NCI-H345 treated with DMSO at 0.1 percent for 48 hours (cell line): ENCODE measurements around the gene CSRNP3.

Experiments
- DNase-seq: peaks from one replicate; lab custom pipeline; 2025; ENCODE audit not compliant: unreplicated experiment; lab: John Stamatoyannopoulos, UW

Gene CSRNP3

GRCh38 chr2:165667375-165667774 is 197.9 kb downstream of the CSRNP3 start:
- DNase-seq = no peak

DNA sequence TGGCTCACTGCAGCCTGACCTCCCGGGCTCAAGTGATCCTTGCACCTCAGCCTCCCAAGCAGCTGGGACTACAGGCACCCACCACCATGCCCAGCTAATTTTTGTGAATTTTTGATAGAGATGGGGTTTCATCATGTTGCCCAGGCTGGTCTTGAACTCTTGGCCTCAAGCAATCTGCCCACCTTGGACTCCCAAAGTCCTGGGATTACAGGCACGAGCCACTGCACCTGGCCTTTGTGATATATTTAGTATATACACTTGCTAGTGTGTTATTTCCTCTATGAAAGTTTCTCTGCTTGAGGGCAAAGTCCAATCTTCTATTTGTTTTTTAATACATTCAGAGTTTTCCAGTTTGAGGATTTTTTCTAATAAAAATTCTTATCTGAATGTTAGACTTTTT is 205.3 kb downstream of the CSRNP3 start:
- no peak for DNase-seq

- DNase-seq = no peak
These were observed 206.1 kb downstream of the CSRNP3 start for GRCh38 chr2:165675551-165675968.

DNA sequence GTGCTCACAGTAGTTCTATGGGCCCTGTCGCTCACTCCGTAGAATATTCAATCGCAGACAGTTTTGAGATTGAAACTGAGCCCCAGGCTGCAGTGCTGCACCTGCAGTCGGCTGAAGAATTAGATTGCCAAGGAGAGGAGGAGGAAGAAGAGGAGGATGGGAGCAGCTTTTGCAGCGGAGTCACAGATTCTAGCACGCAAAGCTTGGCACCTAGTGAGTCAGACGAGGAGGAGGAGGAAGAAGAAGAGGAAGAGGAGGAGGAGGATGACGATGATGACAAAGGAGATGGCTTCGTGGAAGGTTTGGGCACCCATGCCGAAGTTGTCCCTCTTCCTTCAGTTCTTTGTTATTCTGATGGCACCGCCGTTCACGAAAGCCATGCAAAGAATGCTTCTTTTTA is 209.4 kb downstream of the CSRNP3 start:
- no peak for DNase-seq

DNA sequence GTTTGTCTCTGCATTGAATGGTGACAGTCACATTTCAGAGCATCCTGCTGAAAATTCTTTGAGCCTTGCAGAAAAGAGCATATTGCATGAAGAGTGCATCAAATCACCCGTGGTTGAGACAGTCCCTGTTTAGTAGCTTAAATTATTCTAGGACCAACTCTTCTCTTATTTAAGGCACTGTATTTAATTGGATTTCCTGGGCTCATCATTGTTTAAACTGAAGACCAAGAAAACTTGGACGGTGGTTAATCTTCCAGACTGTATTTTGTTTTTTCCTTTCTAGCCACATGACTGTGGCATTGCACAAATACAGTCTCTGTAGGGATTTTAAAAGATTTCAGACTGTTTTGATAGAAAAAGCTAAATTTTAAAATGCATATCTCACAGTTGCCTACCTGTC is 210.1 kb downstream of the CSRNP3 start:
- DNase-seq = no peak

GRCh38 chr2:165681841-165682240 is 212.3 kb downstream of the CSRNP3 start:
- DNase-seq = peak; percentile 84

GRCh38 chr2:165682546-165682945 is 213.0 kb downstream of the CSRNP3 start:
- DNase-seq = no peak

GRCh38 chr2:165686800-165687199 is 217.3 kb downstream of the CSRNP3 start:
- DNase-seq = no peak

- no peak for DNase-seq
These were observed 218.0 kb downstream of the CSRNP3 start for GRCh38 chr2:165687426-165688002.

DNA sequence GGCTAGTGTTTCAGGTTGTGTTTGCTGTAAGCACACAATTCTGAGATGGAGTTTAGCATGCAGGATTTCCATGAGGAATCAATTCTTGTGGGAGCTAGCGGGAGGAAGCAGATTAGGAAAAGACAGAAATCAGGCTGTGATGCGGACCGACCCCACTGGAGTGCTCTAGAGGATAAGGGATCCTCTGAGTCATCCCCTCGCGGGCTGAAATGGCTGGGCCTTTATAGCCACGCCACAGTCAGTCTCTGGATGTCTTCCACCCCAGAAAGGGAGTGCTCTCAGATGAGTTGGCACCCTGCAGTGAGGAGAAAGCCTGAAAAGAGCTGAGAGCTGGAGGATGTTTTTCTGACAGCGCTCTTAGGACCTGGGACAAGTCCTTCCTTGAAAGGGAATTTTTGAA is 222.1 kb downstream of the CSRNP3 start:
- no peak for DNase-seq

DNA sequence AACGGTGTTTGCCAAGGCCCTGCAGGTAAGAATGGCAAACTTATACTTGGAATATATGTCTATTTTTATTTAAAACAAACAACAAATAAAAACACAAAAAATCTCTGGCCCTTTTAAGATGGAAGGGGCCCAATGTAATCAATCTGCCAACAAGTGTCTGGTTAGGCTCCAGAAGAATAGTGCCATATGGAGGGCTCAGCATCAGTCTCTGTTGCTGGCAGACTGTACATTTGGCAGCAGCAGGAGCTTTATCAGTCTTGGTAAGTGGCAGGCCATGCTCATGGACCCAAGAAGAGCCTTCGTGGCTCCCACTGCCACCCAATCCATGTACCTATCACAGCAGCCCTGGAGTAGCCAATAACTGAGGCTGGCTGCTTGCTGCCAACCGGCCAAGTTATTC is 223.4 kb downstream of the CSRNP3 start:
- DNase-seq = no peak

- no peak for DNase-seq
These were observed 224.3 kb downstream of the CSRNP3 start for GRCh38 chr2:165693838-165694237.

DNA sequence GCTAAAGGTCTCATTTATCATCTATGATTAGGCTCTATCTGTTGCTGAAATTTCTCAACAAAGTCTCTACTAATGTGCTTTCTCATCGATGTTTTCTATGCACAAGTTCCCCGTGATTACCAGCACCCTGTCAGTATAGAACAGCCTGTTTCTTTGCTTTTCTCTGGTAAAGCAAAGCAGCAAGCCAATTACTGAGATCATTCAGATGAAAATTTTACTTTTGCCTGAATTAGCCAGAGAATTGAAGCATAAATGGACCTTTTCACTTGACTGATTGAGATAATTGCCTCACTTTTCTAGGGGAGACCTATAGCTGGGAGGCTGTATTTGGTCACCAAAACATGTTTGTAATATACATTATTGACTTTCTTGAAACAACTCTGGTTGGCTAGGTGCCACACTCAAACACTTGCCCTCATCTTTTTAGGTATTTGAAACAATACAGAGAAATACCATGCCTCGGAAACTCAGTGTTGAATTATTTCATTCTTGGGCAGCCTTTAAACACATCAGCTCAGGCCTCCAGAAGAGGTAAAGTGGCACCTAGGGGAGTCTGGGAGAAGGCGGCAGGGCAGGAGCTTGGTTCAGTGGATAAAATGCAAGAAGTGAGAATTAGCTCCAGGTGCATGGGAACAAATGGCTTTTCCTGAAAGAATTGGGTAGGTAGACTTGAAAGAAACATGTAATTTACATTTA is 228.4 kb downstream of the CSRNP3 start:
- no peak for DNase-seq

DNA sequence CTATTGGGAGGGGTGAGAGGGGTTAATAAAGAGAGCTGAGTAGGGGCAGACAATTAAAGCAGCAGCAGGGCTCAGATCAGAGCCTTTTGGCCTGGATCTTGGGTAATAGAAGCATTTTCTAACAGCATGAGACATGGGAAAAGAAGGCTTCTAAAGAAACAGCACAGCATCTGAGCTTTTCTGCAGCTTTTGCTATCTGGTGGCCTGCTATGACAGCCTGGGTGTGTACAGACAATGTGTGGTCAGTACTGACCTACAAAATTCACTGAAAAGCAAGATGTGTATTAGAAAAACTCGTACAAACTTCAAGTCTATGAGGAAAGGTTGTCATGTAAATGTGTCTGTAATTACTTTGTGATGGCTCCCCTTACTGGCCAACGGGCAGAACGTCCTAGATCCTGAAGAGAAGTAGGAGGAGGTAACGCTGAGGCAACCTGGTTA is 229.0 kb downstream of the CSRNP3 start:
- DNase-seq = peak; percentile 53

GRCh38 chr2:165699946-165700345 is 230.4 kb downstream of the CSRNP3 start:
- DNase-seq = no peak

DNA sequence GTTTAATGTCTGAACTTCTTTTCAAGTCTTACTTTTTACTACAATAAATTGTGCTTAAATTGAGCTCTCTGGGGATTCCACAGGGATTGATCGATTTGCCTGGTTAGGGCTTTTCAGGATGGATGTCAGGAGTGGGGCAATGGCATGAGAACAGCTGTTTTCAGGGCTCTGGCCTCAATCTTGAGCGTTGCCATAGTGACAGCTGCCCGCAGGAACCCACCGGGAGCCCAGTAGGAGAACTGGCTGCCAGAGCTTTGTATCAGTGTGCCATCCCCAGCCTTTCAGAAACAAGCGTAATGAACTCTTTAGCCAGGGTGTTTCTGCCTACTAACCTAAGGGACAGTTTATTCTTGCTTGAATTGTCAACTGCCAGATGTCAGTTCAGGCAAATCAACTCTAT is 231.0 kb downstream of the CSRNP3 start:
- DNase-seq = no peak

DNA sequence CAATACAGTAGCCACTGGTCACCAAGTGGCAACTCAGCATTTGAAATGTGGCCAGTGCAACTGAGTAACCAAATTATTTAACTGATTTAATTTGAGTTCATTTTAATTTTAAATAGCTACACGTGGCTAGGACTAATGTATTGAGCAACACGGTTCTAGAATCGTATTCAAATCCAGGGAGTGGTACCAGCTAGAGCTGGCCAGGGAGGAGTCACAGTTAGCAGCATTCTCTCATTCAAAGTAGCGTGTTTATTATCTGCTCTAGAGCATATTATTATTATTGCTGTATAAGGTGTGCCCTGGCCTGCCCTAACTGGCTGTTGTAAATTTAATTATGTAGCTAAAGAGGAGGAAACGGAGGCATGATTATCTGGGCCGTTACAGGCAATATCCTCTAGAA is 231.6 kb downstream of the CSRNP3 start:
- no peak for DNase-seq

DNA sequence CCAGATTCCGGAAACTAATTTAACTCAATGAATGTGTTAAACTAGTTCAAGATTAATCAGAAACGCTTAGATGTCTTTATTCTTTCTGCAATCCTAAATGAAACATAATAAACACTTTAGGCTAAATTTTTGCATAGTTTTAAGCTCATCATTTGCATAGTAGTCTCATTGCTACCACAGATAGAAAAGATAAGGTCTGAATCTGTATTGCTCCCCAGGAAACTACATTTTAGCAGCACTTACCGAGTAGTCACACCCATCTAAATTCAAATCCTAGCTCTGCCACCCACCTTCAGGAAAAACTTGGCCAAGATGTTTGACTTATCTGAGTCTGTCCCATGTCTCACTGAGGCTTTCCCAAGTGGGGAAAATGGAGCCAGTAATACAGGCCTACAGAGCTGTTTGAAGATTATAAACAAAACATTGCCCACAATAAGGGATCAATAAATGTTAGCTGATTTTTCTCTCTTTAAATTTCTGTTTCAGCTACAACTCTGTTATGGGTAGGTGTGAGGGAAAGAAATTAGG is 237.5 kb downstream of the CSRNP3 start:
- no peak for DNase-seq

DNA sequence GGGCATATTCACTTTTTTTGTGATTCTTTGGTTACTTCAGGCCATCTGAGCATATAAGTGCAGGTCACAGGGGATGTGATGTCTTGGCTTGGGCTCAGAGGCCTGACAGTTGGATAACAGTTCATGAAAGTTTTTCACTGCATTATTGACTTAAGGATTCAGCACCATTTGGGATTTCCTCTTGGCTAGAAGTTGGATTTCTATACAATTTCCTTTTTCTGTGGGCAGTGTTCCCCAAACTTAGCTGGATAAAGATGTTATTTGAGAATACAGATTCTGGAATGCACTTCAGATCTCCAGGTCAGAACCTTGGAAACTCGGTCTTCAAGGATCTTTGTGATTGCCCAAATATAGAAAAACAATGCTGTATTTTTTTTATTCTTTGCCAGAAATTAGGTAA is 246.6 kb downstream of the CSRNP3 start:
- DNase-seq = no peak

- DNase-seq = no peak
These were observed 249.2 kb downstream of the CSRNP3 start for GRCh38 chr2:165718610-165719210.

DNA sequence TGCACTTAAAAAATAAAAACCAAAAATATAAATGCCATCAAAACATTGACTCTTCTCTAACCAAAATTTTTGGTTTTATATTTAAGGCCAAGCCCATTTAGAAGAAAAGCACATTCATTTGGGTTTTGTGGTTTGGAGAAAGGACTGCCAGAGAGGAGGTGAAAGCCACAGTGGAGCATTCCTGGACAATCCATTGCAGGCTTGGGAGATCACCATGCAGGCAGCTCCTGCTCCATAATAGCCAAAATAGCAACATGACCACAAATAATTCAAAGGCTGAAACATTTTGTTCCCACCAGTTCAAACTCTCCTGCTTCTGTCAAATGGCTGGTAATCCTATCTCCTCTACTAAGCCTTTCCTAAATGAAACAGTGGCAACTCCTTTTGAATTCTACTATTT is 251.0 kb downstream of the CSRNP3 start:
- no peak for DNase-seq

DNA sequence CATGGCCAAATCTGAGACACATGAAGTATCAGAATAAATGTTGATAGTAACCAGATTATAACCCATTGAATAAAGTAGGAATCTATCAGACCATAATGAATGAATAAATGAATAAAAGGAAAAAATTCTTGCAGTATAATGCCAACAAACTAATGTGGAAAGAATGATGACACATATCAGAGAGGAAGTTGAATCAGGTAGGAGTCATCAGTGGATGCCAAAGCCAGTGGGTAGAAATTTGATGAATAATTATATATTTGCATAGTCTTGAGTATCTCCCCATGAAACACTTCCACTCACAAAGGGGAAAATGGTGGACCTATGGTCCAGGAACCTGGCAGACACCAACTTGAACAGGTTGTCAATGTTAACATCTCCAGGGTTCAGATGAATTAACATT is 255.9 kb downstream of the CSRNP3 start:
- no peak for DNase-seq
